ENCODE data around the gene PAM. TPM values are rescaled to one million over a fixed set of nuclear protein-coding genes. Genes with fewer than 3 reads are reported as not detected.

Gene PAM
- 10 to 100 TPM; 31.2 to 37.6 TPM for total RNA-seq

DNA sequence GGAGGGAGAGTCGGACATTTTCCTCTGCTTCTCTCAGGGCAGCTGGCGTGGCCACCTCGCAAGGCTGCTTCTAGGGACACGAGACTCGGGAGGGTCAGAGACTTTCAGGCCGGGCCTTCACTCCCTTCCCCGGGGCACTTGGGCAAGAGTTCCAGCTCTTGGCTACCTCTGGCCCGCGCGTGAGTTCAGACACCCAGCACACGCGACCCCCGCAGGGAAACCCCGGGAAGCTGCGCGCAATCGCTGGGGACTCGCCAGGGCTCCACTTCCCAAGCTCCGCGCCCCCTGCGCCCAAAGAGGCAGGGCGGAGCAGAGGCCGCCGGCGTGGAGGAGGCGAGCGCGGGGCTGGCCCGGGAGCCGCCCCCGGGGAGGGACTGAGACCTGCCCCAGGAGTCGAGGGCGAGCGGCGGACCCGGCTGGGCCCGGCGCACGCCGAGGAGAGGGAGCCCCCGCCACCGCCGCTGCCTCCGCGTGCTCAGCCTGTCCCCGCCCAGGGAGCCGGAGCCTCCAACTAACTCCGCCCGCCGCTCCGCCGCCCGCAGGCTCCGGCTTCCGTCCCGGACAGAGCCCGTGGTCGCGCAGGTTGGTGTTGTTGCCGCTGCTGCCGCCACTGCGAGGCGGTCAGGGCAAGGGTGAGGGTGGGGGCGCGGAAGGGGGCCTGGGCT, at the start of gene PAM:
Gene PAM (plus strand): TSS at position 539 of the 665 bp plus-strand sequence. CDS start 110,891 bp downstream, outside the sequence.
- intact Hi-C loops (cut with micrococcal nuclease): loop anchor here (1.0 kb wide), 1 partner anchor 7 kb away; no protein-coding TSS in a partner anchor
- peak within 1 kb of the TSS; percentile 93 for H3K27ac Mint-ChIP-seq
- H3K4me1 Mint-ChIP-seq (ENCODE audit: low read depth): peaks cover 48% of the 10 kb centered on the region
- peaks cover 7% of the 10 kb centered on the region for H3K36me3 Mint-ChIP-seq (ENCODE audit: low read depth)
- H3K4me3 Mint-ChIP-seq: peak within 1 kb of the TSS; percentile 93
- peak; percentile 78 for DNase-seq
- CTCF ChIA-PET: interaction anchor here (1.0 to 1.1 kb wide), 2 partner anchors 11 to 25 kb away, joined by 3 to 5 read pairs; no protein-coding TSS in a partner anchor
- peaks cover 19% of the 10 kb centered on the region for H3K27me3 Mint-ChIP-seq (ENCODE audit: low read depth)
- H3K9me3 Mint-ChIP-seq: no peaks in the 10 kb centered on the region

DNA sequence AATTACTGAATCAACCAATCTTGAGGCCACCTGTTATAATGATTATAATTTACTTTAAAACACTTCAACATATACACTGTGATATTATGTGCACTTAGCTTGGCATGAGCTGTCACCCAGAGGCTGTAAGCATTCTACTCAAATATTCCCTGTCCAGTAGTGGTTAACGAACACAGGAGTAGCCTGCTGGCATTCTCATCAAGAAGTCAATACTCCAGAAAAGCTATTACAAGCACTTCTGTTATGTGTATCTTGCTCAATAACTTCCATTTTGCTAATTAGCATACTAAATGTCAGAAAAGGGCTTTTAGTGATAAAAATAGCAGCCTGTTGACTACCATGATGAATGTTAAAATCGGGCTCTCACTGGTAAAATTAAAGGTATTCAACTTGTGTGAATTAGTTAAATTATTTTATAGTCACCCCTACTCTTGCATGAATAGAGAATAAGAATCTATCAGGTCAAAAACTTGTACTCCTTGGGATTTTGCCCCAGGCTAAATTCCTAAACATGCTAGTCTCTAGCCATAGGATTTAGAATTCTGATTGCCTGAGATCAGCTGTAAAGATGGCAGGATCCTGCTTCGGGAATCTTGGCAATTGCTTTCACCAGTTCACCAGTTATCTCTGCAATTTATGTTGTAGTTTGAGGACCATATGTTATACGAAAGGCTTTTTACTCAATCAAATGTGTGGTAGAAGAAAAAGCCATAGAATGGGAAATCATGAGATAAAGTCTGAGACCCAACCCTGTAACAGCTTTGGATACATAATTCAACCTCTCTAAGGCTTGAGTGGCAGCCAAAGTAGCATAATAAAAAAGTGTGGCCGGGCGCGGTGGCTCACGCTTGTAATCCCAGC, 43.4 kb upstream of the PAM start:
- Mint-ChIP-seq H3K9me3 (peaks cover 12% of the 10 kb centered on the region), H3K4me1 (ENCODE audit: low read depth) (peaks cover 6% of the 10 kb centered on the region), H3K36me3 (ENCODE audit: low read depth) (no peaks in the 10 kb centered on the region), H3K27me3 (ENCODE audit: low read depth) (peaks cover 37% of the 10 kb centered on the region), H3K4me3 (no peak overlapping the region), H3K27ac (no peak overlapping the region)
- CTCF ChIA-PET: no interaction called here
- intact Hi-C loops (cut with micrococcal nuclease): no loop called here
- no peak for DNase-seq

DNA sequence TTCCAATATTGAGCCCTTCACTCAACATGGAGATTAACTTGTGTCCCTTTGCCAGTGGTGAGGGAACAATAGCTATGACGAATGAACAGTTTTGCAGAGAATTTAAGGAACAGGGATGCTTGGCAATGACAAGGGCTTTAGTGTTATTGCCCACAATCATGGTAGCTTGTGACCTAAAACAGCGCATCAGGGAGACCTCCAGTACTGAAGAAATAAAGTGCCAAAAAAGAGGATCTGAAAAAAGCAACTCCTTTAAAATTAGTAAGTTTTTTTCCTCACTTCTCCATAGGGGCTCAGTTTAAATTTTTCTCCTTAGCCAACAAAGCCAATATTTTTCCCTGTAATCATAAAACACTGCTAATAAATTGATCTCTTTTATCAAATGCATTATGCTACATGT, 41.8 kb upstream of the PAM start:
- Mint-ChIP-seq H3K9me3 (peaks cover 12% of the 10 kb centered on the region), H3K27ac (no peak overlapping the region), H3K4me3 (no peak overlapping the region), H3K36me3 (ENCODE audit: low read depth) (no peaks in the 10 kb centered on the region), H3K4me1 (ENCODE audit: low read depth) (peaks cover 6% of the 10 kb centered on the region), H3K27me3 (ENCODE audit: low read depth) (peaks cover 35% of the 10 kb centered on the region)
- CTCF ChIA-PET: no interaction called here
- DNase-seq: no peak
- intact Hi-C loops (cut with micrococcal nuclease): no loop called here

- H3K36me3 Mint-ChIP-seq (ENCODE audit: low read depth): no peaks in the 10 kb centered on the region
- peaks cover 6% of the 10 kb centered on the region for H3K4me1 Mint-ChIP-seq (ENCODE audit: low read depth)
- H3K27me3 Mint-ChIP-seq (ENCODE audit: low read depth): peaks cover 33% of the 10 kb centered on the region
- CTCF ChIA-PET: no interaction called here
- intact Hi-C loops (cut with micrococcal nuclease): no loop called here
- H3K27ac Mint-ChIP-seq: no peak overlapping the region
- peaks cover 10% of the 10 kb centered on the region for H3K9me3 Mint-ChIP-seq
- no peak overlapping the region for H3K4me3 Mint-ChIP-seq
- no peak for DNase-seq
These were observed 41.3 kb upstream of the PAM start for GRCh38 chr5:102713682-102714231.

DNA sequence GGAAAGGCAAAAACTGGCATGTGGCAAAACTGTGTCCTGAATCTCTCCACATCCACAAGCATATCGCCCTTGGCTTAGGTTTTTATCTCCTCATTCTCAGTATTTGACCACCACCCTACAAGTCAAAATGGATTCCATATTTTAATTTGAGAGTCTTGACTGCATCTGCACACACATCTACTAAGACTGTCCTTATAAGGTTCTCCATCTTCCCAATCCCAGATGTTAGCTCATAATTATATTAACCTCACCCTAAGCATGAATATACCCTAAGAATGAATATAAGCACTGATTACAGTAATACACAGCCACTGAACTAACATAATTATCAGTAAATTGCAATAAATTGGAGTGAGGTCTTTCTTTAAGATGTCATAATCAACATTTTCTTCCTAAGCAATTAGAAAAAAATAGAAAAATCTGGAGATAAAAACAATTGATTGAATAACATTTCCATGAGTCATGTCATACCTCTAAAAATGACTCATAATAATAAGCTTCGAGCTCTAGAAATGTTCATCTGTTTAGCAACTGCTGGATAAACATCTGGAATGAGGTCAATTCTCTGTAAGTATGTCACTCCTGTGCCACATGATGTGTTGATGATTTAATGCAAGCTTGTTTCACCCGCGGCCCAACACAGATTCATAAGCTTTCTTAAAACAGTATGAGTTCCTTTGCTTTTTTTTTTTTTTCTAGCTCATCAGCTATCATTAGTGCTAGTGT, 39.9 kb upstream of the PAM start:
- CTCF ChIA-PET: no interaction called here
- Mint-ChIP-seq H3K4me1 (ENCODE audit: low read depth) (peaks cover 6% of the 10 kb centered on the region), H3K36me3 (ENCODE audit: low read depth) (no peaks in the 10 kb centered on the region), H3K27me3 (ENCODE audit: low read depth) (peaks cover 28% of the 10 kb centered on the region), H3K4me3 (no peak overlapping the region), H3K9me3 (no peaks in the 10 kb centered on the region), H3K27ac (no peak overlapping the region)
- peak; percentile 10 for DNase-seq
- intact Hi-C loops (cut with micrococcal nuclease): no loop called here

DNA sequence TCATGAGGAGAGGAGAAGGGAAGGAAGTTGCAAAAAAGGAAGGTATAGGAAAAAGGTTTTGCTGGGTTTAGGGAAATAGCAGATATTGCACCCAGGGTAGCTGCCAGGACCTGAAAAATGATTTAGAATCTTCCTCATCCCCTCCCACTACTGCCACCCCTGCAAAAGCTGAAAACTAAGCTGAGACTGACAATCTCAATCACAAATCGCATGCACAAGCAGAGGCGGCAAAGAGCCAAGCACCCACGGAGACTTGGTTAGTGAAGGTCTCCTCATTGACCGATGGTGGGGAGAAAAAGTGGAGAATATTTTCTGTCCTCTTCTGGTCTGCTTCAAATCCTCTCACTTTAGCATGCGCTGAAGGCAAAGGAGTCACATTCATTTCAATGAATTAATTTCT, 39.1 kb upstream of the PAM start:
- H3K4me3 Mint-ChIP-seq: no peak overlapping the region

DNA sequence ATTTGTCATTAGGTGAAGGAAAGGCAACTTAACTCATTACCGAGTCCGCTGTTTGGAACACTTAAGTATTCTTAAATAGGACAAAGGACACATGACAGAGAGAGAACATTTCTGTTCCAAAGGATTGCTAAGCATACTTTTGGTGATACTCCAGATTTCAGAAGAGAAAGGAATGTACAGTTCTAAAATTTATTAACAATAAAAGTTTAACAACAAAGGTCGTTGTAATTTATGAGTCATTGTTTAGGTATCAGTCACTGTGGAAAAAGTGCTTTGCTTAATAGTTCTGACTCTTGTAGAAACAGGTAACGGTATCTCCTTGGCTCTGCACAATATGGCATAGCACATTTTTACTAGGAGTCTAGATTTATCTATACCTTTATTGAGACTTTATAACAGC, 36.3 kb upstream of the PAM start:
- no peak overlapping the region for H3K27ac Mint-ChIP-seq
- H3K4me3 Mint-ChIP-seq: no peak overlapping the region
- no peaks in the 10 kb centered on the region for H3K9me3 Mint-ChIP-seq
- peaks cover 6% of the 10 kb centered on the region for H3K4me1 Mint-ChIP-seq (ENCODE audit: low read depth)
- DNase-seq: no peak
- peaks cover 31% of the 10 kb centered on the region for H3K27me3 Mint-ChIP-seq (ENCODE audit: low read depth)
- no peaks in the 10 kb centered on the region for H3K36me3 Mint-ChIP-seq (ENCODE audit: low read depth)
- CTCF ChIA-PET: no interaction called here
- intact Hi-C loops (cut with micrococcal nuclease): loop anchor here (2.0 kb wide), 1 partner anchor 28 kb away; no protein-coding TSS in a partner anchor

More for the DNA sequence above, 39.1 kb upstream of the PAM start:
- no peak overlapping the region for H3K27ac Mint-ChIP-seq
- CTCF ChIA-PET: no interaction called here
- peaks cover 25% of the 10 kb centered on the region for H3K27me3 Mint-ChIP-seq (ENCODE audit: low read depth)
- no peak for DNase-seq
- H3K4me1 Mint-ChIP-seq (ENCODE audit: low read depth): peaks cover 6% of the 10 kb centered on the region
- intact Hi-C loops (cut with micrococcal nuclease): no loop called here
- H3K36me3 Mint-ChIP-seq (ENCODE audit: low read depth): no peaks in the 10 kb centered on the region
- H3K9me3 Mint-ChIP-seq: no peaks in the 10 kb centered on the region

DNA sequence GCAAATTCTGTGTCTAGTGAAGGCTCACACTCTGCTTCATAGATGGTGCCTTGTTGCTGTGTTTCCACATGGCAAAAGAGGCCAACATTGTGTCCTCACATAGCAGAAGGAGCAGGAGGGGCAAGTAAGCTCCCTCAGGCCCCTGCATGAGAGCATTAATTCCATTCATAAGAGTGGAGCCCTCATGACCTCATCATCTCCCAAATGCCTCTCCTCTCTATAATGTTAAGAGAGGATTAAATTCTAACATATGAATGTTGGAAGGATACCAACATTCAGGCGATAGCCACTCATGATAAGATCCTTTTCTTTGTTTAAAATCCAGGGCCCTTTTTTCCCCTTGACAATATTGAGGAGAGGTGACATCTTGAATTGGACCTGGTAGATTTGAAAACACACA, 35.2 kb upstream of the PAM start:
- H3K36me3 Mint-ChIP-seq (ENCODE audit: low read depth): no peaks in the 10 kb centered on the region
- H3K27me3 Mint-ChIP-seq (ENCODE audit: low read depth): peaks cover 23% of the 10 kb centered on the region
- CTCF ChIA-PET: no interaction called here
- H3K27ac Mint-ChIP-seq: no peak overlapping the region
- no peaks in the 10 kb centered on the region for H3K9me3 Mint-ChIP-seq
- H3K4me3 Mint-ChIP-seq: no peak overlapping the region
- peaks cover 5% of the 10 kb centered on the region for H3K4me1 Mint-ChIP-seq (ENCODE audit: low read depth)
- DNase-seq: no peak
- intact Hi-C loops (cut with micrococcal nuclease): loop anchor here (2.0 kb wide), 1 partner anchor 27 kb away; no protein-coding TSS in a partner anchor

GRCh38 chr5:102720969-102721368, 34.1 kb upstream of the PAM start:
- H3K36me3 Mint-ChIP-seq (ENCODE audit: low read depth): no peaks in the 10 kb centered on the region
- no peaks in the 10 kb centered on the region for H3K4me1 Mint-ChIP-seq (ENCODE audit: low read depth)
- no peak overlapping the region for H3K4me3 Mint-ChIP-seq
- peaks cover 24% of the 10 kb centered on the region for H3K27me3 Mint-ChIP-seq (ENCODE audit: low read depth)
- CTCF ChIA-PET: interaction anchor here (1.3 kb wide), 1 partner anchor 26 kb away, joined by 4 read pairs; no protein-coding TSS in a partner anchor
- no peak overlapping the region for H3K27ac Mint-ChIP-seq
- DNase-seq: no peak
- no peaks in the 10 kb centered on the region for H3K9me3 Mint-ChIP-seq
- intact Hi-C loops (cut with micrococcal nuclease): no loop called here

- CTCF ChIA-PET: no interaction called here
- no peak overlapping the region for H3K4me3 Mint-ChIP-seq
- no peaks in the 10 kb centered on the region for H3K4me1 Mint-ChIP-seq (ENCODE audit: low read depth)
- intact Hi-C loops (cut with micrococcal nuclease): no loop called here
- H3K27ac Mint-ChIP-seq: no peak overlapping the region
- no peaks in the 10 kb centered on the region for H3K36me3 Mint-ChIP-seq (ENCODE audit: low read depth)
- H3K9me3 Mint-ChIP-seq: no peaks in the 10 kb centered on the region
- no peak for DNase-seq
- H3K27me3 Mint-ChIP-seq (ENCODE audit: low read depth): peaks cover 30% of the 10 kb centered on the region
These were observed 32.2 kb upstream of the PAM start for GRCh38 chr5:102722931-102723330.

DNA sequence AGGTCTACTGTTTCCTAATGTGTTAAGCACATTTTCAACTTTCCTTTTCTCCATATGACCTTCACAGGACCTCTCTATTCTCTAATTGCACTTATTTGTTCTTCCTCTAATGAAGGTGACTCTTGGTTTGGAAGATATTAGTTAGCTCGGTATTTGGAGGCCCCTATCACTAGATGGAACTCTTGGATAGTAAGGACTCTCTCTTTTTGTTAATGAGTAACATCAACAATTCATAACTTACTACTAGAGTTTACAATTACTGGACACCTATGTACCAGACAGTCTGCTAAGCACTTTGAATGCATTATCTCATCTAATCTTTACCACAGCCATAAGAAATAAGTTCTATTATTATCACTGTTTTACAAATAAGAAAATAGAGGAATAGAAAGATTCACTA, 23.4 kb upstream of the PAM start:
- Mint-ChIP-seq H3K27me3 (ENCODE audit: low read depth) (peaks cover 18% of the 10 kb centered on the region), H3K4me3 (no peak overlapping the region), H3K27ac (no peak overlapping the region), H3K4me1 (ENCODE audit: low read depth) (no peaks in the 10 kb centered on the region), H3K9me3 (no peaks in the 10 kb centered on the region), H3K36me3 (ENCODE audit: low read depth) (no peaks in the 10 kb centered on the region)
- intact Hi-C loops (cut with micrococcal nuclease): no loop called here
- CTCF ChIA-PET: no interaction called here
- no peak for DNase-seq

GRCh38 chr5:102733534-102733933, 21.6 kb upstream of the PAM start:
- H3K9me3 Mint-ChIP-seq: no peaks in the 10 kb centered on the region
- intact Hi-C loops (cut with micrococcal nuclease): no loop called here
- no peaks in the 10 kb centered on the region for H3K4me1 Mint-ChIP-seq (ENCODE audit: low read depth)
- peaks cover 14% of the 10 kb centered on the region for H3K27me3 Mint-ChIP-seq (ENCODE audit: low read depth)
- H3K4me3 Mint-ChIP-seq: no peak overlapping the region
- H3K27ac Mint-ChIP-seq: no peak overlapping the region
- no peak for DNase-seq
- CTCF ChIA-PET: no interaction called here
- H3K36me3 Mint-ChIP-seq (ENCODE audit: low read depth): no peaks in the 10 kb centered on the region
